MM.1S (cell line): ENCODE data around the gene SLC35G1.

Experiments used
- DNase-seq: peaks from one replicate; pipeline ENCODE4 v3.0.0-alpha.2; 2015
- H2AFZ ChIP-seq: fragments of 300-600 bp; sonication (generic); 2 replicates; pipeline ENCODE4 v1.6.0; 2016; ENCODE audit warnings: antibody characterized with exemption, low read length
- H3F3A ChIP-seq: fragments of 300-600 bp; sonication (generic); 2 replicates; pipeline ENCODE4 v1.6.1; 2016; ENCODE audit warnings: mild to moderate bottlenecking, antibody characterized with exemption, low read length, moderate library complexity, mixed read lengths; ENCODE audit not compliant: insufficient read depth
- H3K27ac ChIP-seq: fragments of 300-600 bp; sonication (generic); 2 replicates; pipeline ENCODE4 v1.5.1; 2016; ENCODE audit warnings: mild to moderate bottlenecking, low read length
- H3K27me3 ChIP-seq: fragments of 300-600 bp; sonication (generic); replicated peaks from 2 replicates; pipeline ENCODE4 v1.6.0; 2016; ENCODE audit warnings: low read length; ENCODE audit not compliant: insufficient read depth
- H3K36me3 ChIP-seq: fragments of 300-600 bp; sonication (generic); replicated peaks from 2 replicates; pipeline ENCODE4 v1.6.1; 2016; ENCODE audit warnings: mild to moderate bottlenecking, low read length, mixed read lengths; ENCODE audit not compliant: insufficient read depth
- H3K4me1 ChIP-seq: fragments of 300-600 bp; sonication (generic); 2 replicates; pipeline ENCODE4 v1.6.1; 2016; ENCODE audit warnings: low read length, mixed read lengths
- H3K4me2 ChIP-seq: fragments of 300-600 bp; sonication (generic); 2 replicates; pipeline ENCODE4 v1.6.0; 2016; ENCODE audit warnings: low read depth, low read length
- H3K4me3 ChIP-seq: fragments of 300-600 bp; sonication (generic); 2 replicates; pipeline ENCODE4 v1.5.1; 2016; ENCODE audit warnings: low read length, mixed read lengths
- H3K79me2 ChIP-seq: fragments of 300-600 bp; sonication (generic); 2 replicates; pipeline ENCODE4 v1.6.1; 2016; ENCODE audit warnings: mixed run types, low read length, mixed read lengths
- H3K9ac ChIP-seq: fragments of 300-600 bp; sonication (generic); 2 replicates; pipeline ENCODE4 v1.6.1; 2016; ENCODE audit warnings: low read length, mixed read lengths
- H3K9me2 ChIP-seq: fragments of 300-600 bp; sonication (generic); replicated peaks from 2 replicates; pipeline ENCODE4 v1.6.1; 2016; ENCODE audit warnings: mild to moderate bottlenecking, low read length, mixed read lengths; ENCODE audit not compliant: insufficient read depth
- H3K9me3 ChIP-seq: fragments of 300-600 bp; sonication (generic); replicated peaks from 2 replicates; pipeline ENCODE4 v1.6.1; 2016; ENCODE audit warnings: mild to moderate bottlenecking, low read length, mixed read lengths; ENCODE audit not compliant: insufficient read depth
- H4K20me1 ChIP-seq: fragments of 300-600 bp; sonication (generic); 2 replicates; pipeline ENCODE4 v1.6.1; 2016; ENCODE audit warnings: mild to moderate bottlenecking, low read length, moderate library complexity, mixed read lengths; ENCODE audit not compliant: insufficient read depth
- EZH2 ChIP-seq: fragments of 300-600 bp; sonication (generic); optimal IDR thresholded peaks from 2 replicates; pipeline ENCODE3; 2017; ENCODE audit warnings: low read depth, mild to moderate bottlenecking, antibody characterized with exemption, low read length, mixed read lengths
- EZH2phosphoT487 ChIP-seq: fragments of 300-600 bp; sonication (generic); IDR thresholded peaks from 2 replicates; pipeline ENCODE4 v1.6.1; 2018; ENCODE audit warnings: antibody characterized with exemption, low read length
- TF ChIP-seq, protein P1 (sequence below): fragments of 300-600 bp; sonication (generic); IDR thresholded peaks from 2 replicates; pipeline ENCODE4 v1.5.1; 2016; ENCODE audit warnings: antibody characterized with exemption, low read length, mixed read lengths

The SLC35G1 gene

GRCh38 chr10:93913706-93914105 is 19.9 kb downstream of the SLC35G1 start:
- Histone ChIP-seq H2AFZ (no peak overlapping the region), H4K20me1 (no peaks in the 10 kb centered on the region), H3K27me3 (no peaks in the 10 kb centered on the region), H3K4me1 (no peaks in the 10 kb centered on the region), H3K79me2 (no peaks in the 10 kb centered on the region), H3K4me2 (no peak overlapping the region), H3K9me2 (no peaks in the 10 kb centered on the region), H3K4me3 (no peak overlapping the region), H3K27ac (no peak overlapping the region), H3F3A (no peaks in the 10 kb centered on the region), H3K9me3 (no peaks in the 10 kb centered on the region), H3K9ac (no peak overlapping the region), H3K36me3 (no peaks in the 10 kb centered on the region)
- no peak for DNase-seq
- TF ChIP-seq, protein P1, sequence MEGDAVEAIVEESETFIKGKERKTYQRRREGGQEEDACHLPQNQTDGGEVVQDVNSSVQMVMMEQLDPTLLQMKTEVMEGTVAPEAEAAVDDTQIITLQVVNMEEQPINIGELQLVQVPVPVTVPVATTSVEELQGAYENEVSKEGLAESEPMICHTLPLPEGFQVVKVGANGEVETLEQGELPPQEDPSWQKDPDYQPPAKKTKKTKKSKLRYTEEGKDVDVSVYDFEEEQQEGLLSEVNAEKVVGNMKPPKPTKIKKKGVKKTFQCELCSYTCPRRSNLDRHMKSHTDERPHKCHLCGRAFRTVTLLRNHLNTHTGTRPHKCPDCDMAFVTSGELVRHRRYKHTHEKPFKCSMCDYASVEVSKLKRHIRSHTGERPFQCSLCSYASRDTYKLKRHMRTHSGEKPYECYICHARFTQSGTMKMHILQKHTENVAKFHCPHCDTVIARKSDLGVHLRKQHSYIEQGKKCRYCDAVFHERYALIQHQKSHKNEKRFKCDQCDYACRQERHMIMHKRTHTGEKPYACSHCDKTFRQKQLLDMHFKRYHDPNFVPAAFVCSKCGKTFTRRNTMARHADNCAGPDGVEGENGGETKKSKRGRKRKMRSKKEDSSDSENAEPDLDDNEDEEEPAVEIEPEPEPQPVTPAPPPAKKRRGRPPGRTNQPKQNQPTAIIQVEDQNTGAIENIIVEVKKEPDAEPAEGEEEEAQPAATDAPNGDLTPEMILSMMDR: no peak
- TF ChIP-seq EZH2phosphoT487: no peak
- TF ChIP-seq EZH2: no peak

DNA sequence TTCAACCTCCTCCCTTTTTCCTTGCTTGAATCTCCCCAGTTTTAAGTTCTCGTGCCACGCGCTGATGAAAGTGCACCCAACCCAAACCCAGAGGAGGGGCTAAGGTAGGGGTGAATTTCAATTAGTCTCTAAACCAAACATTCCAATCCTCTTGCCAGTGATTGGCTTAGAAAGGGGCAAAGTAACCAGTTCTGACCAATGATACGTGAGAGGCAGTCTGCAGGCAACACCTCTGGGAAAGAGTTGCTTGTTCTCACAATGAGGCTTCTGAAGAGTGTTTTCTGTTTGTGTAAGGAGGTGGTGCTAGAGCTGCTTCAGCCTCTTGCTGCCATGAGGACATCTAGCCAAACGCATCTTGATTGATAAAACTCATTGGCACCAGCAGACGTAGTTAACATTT is 21.8 kb downstream of the SLC35G1 start:
- H3K9ac ChIP-seq: no peak overlapping the region
- H4K20me1 ChIP-seq: no peaks in the 10 kb centered on the region
- no peak overlapping the region for H2AFZ ChIP-seq
- H3K27me3 ChIP-seq: no peaks in the 10 kb centered on the region
- no peaks in the 10 kb centered on the region for H3K9me3 ChIP-seq
- no peaks in the 10 kb centered on the region for H3K4me1 ChIP-seq
- no peak overlapping the region for H3K27ac ChIP-seq
- no peak for DNase-seq
- no peaks in the 10 kb centered on the region for H3K36me3 ChIP-seq
- H3K9me2 ChIP-seq: no peaks in the 10 kb centered on the region
- no peaks in the 10 kb centered on the region for H3K79me2 ChIP-seq
- H3F3A ChIP-seq: no peaks in the 10 kb centered on the region
- no peak overlapping the region for H3K4me2 ChIP-seq
- no peak for TF ChIP-seq EZH2
- TF ChIP-seq, protein P1: no peak
- TF ChIP-seq EZH2phosphoT487: no peak
- no peak overlapping the region for H3K4me3 ChIP-seq

DNA sequence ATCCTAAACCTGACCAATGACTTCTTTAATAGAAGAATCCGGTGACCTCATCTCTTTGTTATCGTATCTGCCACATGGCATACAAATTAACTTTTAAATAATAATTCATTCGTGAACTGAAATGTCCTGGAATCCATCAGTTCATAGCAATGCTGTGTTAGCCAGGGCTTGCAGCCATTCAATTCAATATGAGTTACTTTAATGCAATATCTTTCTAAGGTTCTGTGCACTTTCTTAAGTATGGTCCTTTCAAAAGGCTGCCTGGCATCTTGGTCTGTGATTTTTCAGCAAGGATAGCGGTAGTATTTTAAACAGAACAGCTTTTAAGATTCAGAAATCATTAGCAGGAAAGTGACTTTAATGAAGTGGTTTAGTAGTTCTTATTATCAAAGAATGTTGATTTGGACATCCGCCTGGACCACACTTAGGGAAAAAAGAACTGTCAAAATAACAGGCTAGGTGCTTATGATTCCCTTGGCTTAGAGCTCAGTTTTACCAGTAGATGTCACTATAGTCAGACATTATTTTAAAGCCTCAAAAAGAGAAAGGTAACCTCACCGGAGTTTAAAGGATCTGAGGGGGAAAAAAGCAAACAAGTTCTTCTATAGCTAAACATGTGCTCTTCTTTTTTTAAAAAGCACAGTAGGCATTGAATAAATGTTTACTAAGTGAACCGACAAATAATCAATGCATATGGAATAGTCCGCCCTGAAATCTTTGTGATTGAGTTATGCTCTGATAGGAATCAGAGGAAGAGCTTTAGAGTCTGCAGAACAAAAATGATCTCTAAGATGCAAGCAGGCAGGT is 22.7 kb downstream of the SLC35G1 start:
- Histone ChIP-seq H3K27ac (no peak overlapping the region), H3F3A (no peaks in the 10 kb centered on the region), H3K4me1 (no peaks in the 10 kb centered on the region), H3K36me3 (no peaks in the 10 kb centered on the region), H3K9me3 (no peaks in the 10 kb centered on the region), H2AFZ (no peak overlapping the region), H3K4me3 (no peak overlapping the region), H3K9me2 (no peaks in the 10 kb centered on the region), H3K9ac (no peak overlapping the region), H3K4me2 (no peak overlapping the region), H3K27me3 (no peaks in the 10 kb centered on the region), H3K79me2 (no peaks in the 10 kb centered on the region), H4K20me1 (no peaks in the 10 kb centered on the region)
- DNase-seq: peak; percentile 39
- TF ChIP-seq, protein P1: peak; percentile 50
- TF ChIP-seq EZH2phosphoT487: no peak
- TF ChIP-seq EZH2: no peak
